HepG2 (cell line): Measurements from ENCODE around the gene JPT1. TPM values are rescaled to one million over a fixed set of nuclear protein-coding genes. Genes with fewer than 3 reads are reported as not detected.
A peak's percentile ranks its signal among the peaks of the same experiment; 100 is the strongest.

Experiments
- AKAP8 ChIP-seq: sonication (generic); formaldehyde crosslinking; IDR thresholded peaks from 2 replicates; pipeline ENCODE4 v1.5.1; 2020; ENCODE audit warnings: mild to moderate bottlenecking, missing genetic modification reagents
- DNMT1 ChIP-seq: sonication (generic); formaldehyde crosslinking; IDR thresholded peaks from 2 replicates; pipeline ENCODE4 v1.5.1; 2020; ENCODE audit warnings: mild to moderate bottlenecking, missing genetic modification reagents
- HMGXB4 ChIP-seq, 2 experiments: sonication (generic) in 1 of 2; formaldehyde crosslinking in 1 of 2; IDR thresholded peaks; 2 replicates each; pipeline versions ENCODE4 v1.4.0 to v1.6.1; 2018 to 2020; ENCODE audit warnings: missing genetic modification reagents in 2 of 2, borderline replicate concordance in 1 of 2, low read depth in 1 of 2, mild to moderate bottlenecking in 1 of 2, missing biosample characterization in 1 of 2
- HNRNPH1 ChIP-seq: fragments of 200-400 bp; formaldehyde crosslinking; optimal IDR thresholded peaks from 2 replicates; pipeline ENCODE3; 2017; ENCODE audit warnings: mild to moderate bottlenecking, low read depth, low read length
- THAP8 ChIP-seq: sonication (generic); formaldehyde crosslinking; IDR thresholded peaks from 2 replicates; pipeline ENCODE4 v1.5.1; 2020; ENCODE audit warnings: missing genetic modification reagents, mild to moderate bottlenecking, borderline replicate concordance
- ZBTB40 ChIP-seq, 2 experiments: fragments of 450-650 bp in 1 of 2; sonication (generic) in 1 of 2; formaldehyde crosslinking in 1 of 2; IDR thresholded peaks; 2 replicates each; pipeline versions ENCODE4 v1.6.1 to v1.8.0; 2016 to 2022; ENCODE audit warnings: antibody characterized with exemption in 1 of 2, mild to moderate bottlenecking in 1 of 2, missing genetic modification reagents in 1 of 2
- ZNF281 ChIP-seq: sonication (generic); formaldehyde crosslinking; IDR thresholded peaks from 2 replicates; pipeline ENCODE4 v1.4.0; 2020; ENCODE audit warnings: missing genetic modification reagents, borderline replicate concordance
- ZNF574 ChIP-seq: sonication (generic); formaldehyde crosslinking; IDR thresholded peaks from 2 replicates; pipeline ENCODE4 v1.4.0; 2020; ENCODE audit warnings: missing genetic modification reagents
- polyA plus RNA-seq, 8 experiments: library from polyadenylated mRNA; depleted of rRNA in 3 of 8; stranded (reverse) in 7 of 8; unstranded in 1 of 8; fragments of >200 nt; fragmentation: Illumina TruSeq in 4 of 8; extraction: Trizol in 4 of 8; gene quantifications; 2 replicates each; pipeline versions ENCODE4 v1.2.1 to v1.2.3, GENCODE V29; 2011 to 2016; ENCODE audit warnings: low read depth in 4 of 8, missing spikeins in 1 of 8, mixed read lengths in 1 of 8; ENCODE audit not compliant: insufficient read depth in 1 of 8
- total RNA-seq, 5 experiments: library from RNA; depleted of rRNA; stranded (reverse); fragments of >200 nt; fragmentation: Illumina TruSeq; extraction: Trizol; gene quantifications; 2 replicates each; pipeline ENCODE4 v1.2.3, GENCODE V29; 2016; ENCODE audit warnings: low read depth in 1 of 5

Gene JPT1
- total and polyA plus RNA-seq, 2 of the 13 experiments (the other 11 are each of a cell fraction or from before 2014, with no cell fraction given): 43.3 to 256 TPM

- TF ChIP-seq ZBTB40 (IDR thresholded peaks at IDR 0.05): no peak
- TF ChIP-seq ZBTB40 (CRISPR knock-in tag; IDR thresholded peaks at IDR 0.05): peak; percentile 15; the same call in 1 of the 2 replicates
- no peak for TF ChIP-seq HNRNPH1
- 0 out of 2 replicates have a peak, but pooled peaks have one; percentile 22 for TF ChIP-seq DNMT1 (CRISPR knock-in tag)
- peak; percentile 31; the same call in 1 of the 2 replicates for TF ChIP-seq ZNF281 (CRISPR knock-in tag)
- peak in 1 of 2 experiments; percentile 6; a peak in 1 of 4 replicates for TF ChIP-seq HMGXB4 (CRISPR knock-in tag; IDR thresholded peaks at IDR 0.05; ENCODE audit: borderline replicate concordance in 1 of 2, low read depth in 1 of 2)
- TF ChIP-seq ZNF574 (CRISPR knock-in tag): peak; percentile 3; the same call in 1 of the 2 replicates
- TF ChIP-seq THAP8 (CRISPR knock-in tag): peak; percentile 29; the same call in 1 of the 2 replicates
- TF ChIP-seq AKAP8 (CRISPR knock-in tag): 0 out of 2 replicates have a peak, but pooled peaks have one; percentile 13
These were observed 27.5 kb upstream of the JPT1 start (continued) for GRCh38 chr17:75181608-75182318.
